ENCODE measurements around the gene CHST10.

DNA sequence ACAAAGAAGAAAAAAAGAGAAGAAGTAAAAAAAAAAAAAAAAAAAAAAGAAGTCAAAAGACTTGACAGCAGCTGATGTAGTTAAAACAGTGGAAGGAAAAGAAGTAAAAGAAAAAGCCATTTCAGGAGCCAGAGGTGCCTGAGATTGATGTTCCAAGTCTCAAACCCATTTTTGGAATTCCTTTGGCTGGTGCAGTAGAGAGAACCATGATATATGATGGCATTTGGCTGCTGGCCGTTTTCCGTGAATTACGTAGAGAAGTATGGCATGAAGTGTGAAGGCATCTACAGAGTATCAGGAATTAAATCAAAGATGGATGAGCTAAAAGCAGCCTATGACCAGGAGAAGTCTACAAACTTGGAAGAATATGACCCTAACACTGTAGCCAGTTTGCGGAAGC, 7.6 kb upstream of the CHST10 start:
- TF ChIP-seq CTCF (IDR thresholded peaks at IDR 0.05) (no peak), POLR2A (IDR thresholded peaks at IDR 0.05) (no peak), EP300 (IDR thresholded peaks at IDR 0.05) (no peak)
